Nephron progenitor cell (in vitro differentiated cells): ENCODE measurements around the gene SHC1.

Experiments used
- DNase-seq: peaks from one replicate; pipeline ENCODE4 v3.0.0; 2021
- H3K27ac Mint-ChIP-seq: 2 replicates; pipeline ENCODE4 v1.8.0; 2021; ENCODE audit warnings: mild to moderate bottlenecking, moderate library complexity, mixed read lengths
- H3K27me3 Mint-ChIP-seq: 2 replicates; pipeline ENCODE4 v1.8.0; 2021; ENCODE audit warnings: mild to moderate bottlenecking, low read depth, mixed read lengths; ENCODE audit not compliant: poor library complexity
- H3K36me3 Mint-ChIP-seq: 2 replicates; pipeline ENCODE4 v1.8.0; 2021; ENCODE audit warnings: low read depth, mixed read lengths
- H3K4me1 Mint-ChIP-seq: 2 replicates; pipeline ENCODE4 v1.8.0; 2021; ENCODE audit warnings: mixed read lengths
- H3K4me3 Mint-ChIP-seq: 2 replicates; pipeline ENCODE4 v1.8.0; 2021; ENCODE audit warnings: mild to moderate bottlenecking, moderate library complexity, mixed read lengths
- H3K9me3 Mint-ChIP-seq: 2 replicates; pipeline ENCODE4 v1.8.0; 2021; ENCODE audit warnings: mild to moderate bottlenecking, moderate library complexity, mixed read lengths
- TF ChIP-seq, protein P1 (sequence below): fragments of 200-600 bp; sonication (generic); IDR thresholded peaks from 2 replicates; pipeline ENCODE4 v1.5.0; 2021; ENCODE audit warnings: antibody characterized with exemption

SHC1 gene

GRCh38 chr1:154957091-154957657, 13.4 kb downstream of the SHC1 start:
- peaks cover 72% of the 10 kb centered on the region for H3K4me1 Mint-ChIP-seq

DNA sequence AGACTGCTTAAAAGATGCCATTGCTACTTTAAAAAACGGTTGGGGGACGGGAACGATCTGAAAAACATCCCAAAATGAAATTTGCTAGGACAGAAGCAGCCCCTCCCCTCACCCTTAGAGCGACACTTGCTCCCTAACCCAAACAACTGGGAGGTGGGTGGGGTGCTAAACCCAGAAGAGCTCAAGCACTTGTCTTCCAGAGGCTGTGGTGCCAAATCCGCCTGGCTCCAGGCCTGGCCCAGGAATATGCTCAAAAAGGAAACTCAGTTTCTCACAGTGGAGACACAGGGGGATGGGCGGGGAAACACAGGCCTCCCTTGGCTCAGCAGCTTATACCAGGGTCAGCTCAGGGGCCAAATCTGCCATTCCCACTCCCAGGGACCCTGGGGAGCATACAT, 14.0 kb downstream of the SHC1 start:
- peak overlapping the region; percentile 94 for H3K4me3 Mint-ChIP-seq
- DNase-seq, result no peak

More at GRCh38 chr1:154957091-154957657, 13.4 kb downstream of the SHC1 start:
- no peaks in the 10 kb centered on the region for H3K9me3 Mint-ChIP-seq
- TF ChIP-seq, protein P1, sequence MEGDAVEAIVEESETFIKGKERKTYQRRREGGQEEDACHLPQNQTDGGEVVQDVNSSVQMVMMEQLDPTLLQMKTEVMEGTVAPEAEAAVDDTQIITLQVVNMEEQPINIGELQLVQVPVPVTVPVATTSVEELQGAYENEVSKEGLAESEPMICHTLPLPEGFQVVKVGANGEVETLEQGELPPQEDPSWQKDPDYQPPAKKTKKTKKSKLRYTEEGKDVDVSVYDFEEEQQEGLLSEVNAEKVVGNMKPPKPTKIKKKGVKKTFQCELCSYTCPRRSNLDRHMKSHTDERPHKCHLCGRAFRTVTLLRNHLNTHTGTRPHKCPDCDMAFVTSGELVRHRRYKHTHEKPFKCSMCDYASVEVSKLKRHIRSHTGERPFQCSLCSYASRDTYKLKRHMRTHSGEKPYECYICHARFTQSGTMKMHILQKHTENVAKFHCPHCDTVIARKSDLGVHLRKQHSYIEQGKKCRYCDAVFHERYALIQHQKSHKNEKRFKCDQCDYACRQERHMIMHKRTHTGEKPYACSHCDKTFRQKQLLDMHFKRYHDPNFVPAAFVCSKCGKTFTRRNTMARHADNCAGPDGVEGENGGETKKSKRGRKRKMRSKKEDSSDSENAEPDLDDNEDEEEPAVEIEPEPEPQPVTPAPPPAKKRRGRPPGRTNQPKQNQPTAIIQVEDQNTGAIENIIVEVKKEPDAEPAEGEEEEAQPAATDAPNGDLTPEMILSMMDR, result no peak
- H3K4me3 Mint-ChIP-seq, result peak overlapping the region; percentile 94
- H3K36me3 Mint-ChIP-seq, result peaks cover 5% of the 10 kb centered on the region
- DNase-seq, result no peak
- H3K27ac Mint-ChIP-seq, result peak overlapping the region; percentile 100
- no peaks in the 10 kb centered on the region for H3K27me3 Mint-ChIP-seq

DNA sequence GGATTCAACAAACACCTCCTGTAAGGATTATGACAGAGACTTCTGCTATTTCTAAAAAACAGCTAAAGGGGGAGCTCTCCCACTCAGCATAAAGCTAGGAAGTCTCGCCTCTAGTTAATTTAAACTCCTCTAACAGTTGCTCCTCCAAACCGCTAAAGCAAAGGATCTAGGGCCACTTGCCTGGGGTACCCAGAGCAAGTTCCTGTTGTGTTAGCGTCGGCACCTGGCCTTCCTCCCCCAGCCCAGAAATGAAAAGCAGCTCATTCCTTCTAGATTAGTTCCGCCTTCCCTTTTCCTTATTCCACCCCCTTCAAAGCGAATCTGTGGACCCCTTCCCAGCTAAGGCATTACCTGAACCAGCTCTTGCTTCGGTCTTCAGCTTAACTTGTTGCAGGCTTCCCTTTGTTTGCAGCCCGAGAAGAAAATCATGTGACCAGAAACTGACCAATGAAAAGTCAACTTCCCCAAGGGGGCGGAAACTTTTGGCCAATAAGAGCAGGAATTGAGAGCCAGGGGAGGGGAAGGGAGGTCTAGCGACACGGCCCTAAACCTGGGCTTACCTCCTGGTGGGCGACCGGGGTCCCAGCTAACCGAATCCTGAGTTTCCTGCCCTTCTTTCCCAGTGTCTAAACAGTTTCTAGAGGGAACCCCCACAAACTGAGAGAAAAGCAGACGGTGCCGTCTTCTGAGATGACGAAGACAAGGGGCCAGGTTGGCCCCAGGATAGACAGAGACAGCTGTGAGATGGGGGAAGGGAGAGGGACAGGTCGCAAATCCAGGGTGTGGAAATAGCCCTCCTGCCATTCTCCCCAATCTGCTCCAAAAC, 14.6 kb downstream of the SHC1 start, which contains the start of gene PBXIP1:
Gene PBXIP1 (minus strand): TSS at position 382 of the 826 bp plus-strand sequence. CDS start 2,378 bp downstream, outside the sequence.
- H3K27ac Mint-ChIP-seq, result peak within 1 kb of the TSS; percentile 100
- peak; percentile 81 for DNase-seq
- no peaks in the 10 kb centered on the region for H3K27me3 Mint-ChIP-seq
- H3K9me3 Mint-ChIP-seq, result no peaks in the 10 kb centered on the region
- TF ChIP-seq, protein P1, result peak; percentile 14
- H3K4me1 Mint-ChIP-seq, result peaks cover 70% of the 10 kb centered on the region
- H3K4me3 Mint-ChIP-seq, result peak within 1 kb of the TSS; percentile 94
- H3K36me3 Mint-ChIP-seq, result peaks cover 5% of the 10 kb centered on the region

More for the DNA sequence above, 14.0 kb downstream of the SHC1 start:
- TF ChIP-seq, protein P1, result no peak
- H3K4me1 Mint-ChIP-seq, result peaks cover 74% of the 10 kb centered on the region
- H3K27me3 Mint-ChIP-seq, result no peaks in the 10 kb centered on the region
- peaks cover 5% of the 10 kb centered on the region for H3K36me3 Mint-ChIP-seq
- H3K9me3 Mint-ChIP-seq, result no peaks in the 10 kb centered on the region
- peak overlapping the region; percentile 100 for H3K27ac Mint-ChIP-seq

DNA sequence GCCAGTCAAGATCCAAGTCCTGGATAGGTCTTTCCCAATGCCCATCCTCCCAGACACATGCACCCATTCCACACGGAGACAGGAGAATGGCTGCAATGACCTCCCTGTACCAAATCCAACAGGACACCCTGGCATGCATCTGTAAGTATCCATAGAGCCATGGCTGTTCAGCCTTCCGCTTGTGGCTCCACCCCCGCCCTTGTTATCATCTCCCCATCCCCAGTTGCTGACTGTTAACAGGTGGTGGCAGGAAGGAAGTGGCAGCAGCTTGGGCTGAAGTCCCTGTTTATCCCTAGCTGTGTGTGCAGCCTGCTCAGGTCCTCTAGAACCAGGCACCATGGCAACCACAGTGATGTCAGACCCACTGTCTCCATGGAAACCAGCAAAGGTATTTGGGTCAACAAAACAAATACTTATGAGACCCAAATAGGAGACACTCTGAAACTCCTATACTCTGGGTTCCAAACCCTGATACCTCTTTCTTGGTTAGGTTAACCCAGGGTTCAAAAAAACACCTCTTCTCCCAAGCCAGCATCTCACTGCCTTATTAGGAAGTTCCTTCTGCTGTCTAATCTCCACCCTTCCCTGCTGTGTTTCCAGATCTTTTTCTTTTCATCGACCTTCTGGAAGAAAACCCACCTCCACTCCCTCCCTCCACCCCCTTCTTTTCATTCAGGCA, 15.4 kb downstream of the SHC1 start:
- peaks cover 63% of the 10 kb centered on the region for H3K4me1 Mint-ChIP-seq
- peak overlapping the region; percentile 100 for H3K27ac Mint-ChIP-seq
- H3K9me3 Mint-ChIP-seq, result no peaks in the 10 kb centered on the region
- H3K27me3 Mint-ChIP-seq, result no peaks in the 10 kb centered on the region
- H3K36me3 Mint-ChIP-seq, result peaks cover 11% of the 10 kb centered on the region
- peak; percentile 50 for DNase-seq
- TF ChIP-seq, protein P1, result no peak
- H3K4me3 Mint-ChIP-seq, result peak overlapping the region; percentile 94

- no peaks in the 10 kb centered on the region for H3K9me3 Mint-ChIP-seq
- no peak for DNase-seq
- peaks cover 61% of the 10 kb centered on the region for H3K4me1 Mint-ChIP-seq
- peaks cover 11% of the 10 kb centered on the region for H3K36me3 Mint-ChIP-seq
- H3K4me3 Mint-ChIP-seq, result peak overlapping the region; percentile 94
- H3K27ac Mint-ChIP-seq, result peak overlapping the region; percentile 100
- no peaks in the 10 kb centered on the region for H3K27me3 Mint-ChIP-seq
- TF ChIP-seq, protein P1, result no peak
Measured at GRCh38 chr1:154954541-154954940, 16.0 kb downstream of the SHC1 start.
